ENCODE results near the gene SLC45A1.

The SLC45A1 gene

GRCh38 chr1:8321612-8322011 is 3.7 kb downstream of the SLC45A1 start:
- WGBS, 2 donors (ENCODE audit: extremely low coverage in 2 of 2, insufficient read length in 2 of 2, insufficient replicate concordance in 1 of 2) = 100% methylated on average over 2 of the region's 3 CpGs
- no peaks in the 10 kb centered on the region for H3K79me1 ChIP-seq (ENCODE audit: low read depth, low read length)
- H2BK15ac ChIP-seq (ENCODE audit: low read length) = no peak overlapping the region
- no peak overlapping the region for H2BK12ac ChIP-seq (ENCODE audit: low read length)
- no peaks in the 10 kb centered on the region for H3K36me3 ChIP-seq (replicated peaks in 1 of 2; ENCODE audit: control insufficient read depth in 2 of 2, insufficient read depth in 2 of 2, low read length in 2 of 2)
- no peaks in the 10 kb centered on the region for H3K9me3 ChIP-seq (replicated peaks in 1 of 2; ENCODE audit: control insufficient read depth in 2 of 2, insufficient read depth in 1 of 2, low read depth in 1 of 2, low read length in 2 of 2)
- H3K4me2 ChIP-seq (ENCODE audit: insufficient read depth, low read length, poor library complexity, severe bottlenecking) = no peak overlapping the region
- H4K8ac ChIP-seq (ENCODE audit: low read depth, low read length) = no peak overlapping the region
- no peak overlapping the region for H4K91ac ChIP-seq (ENCODE audit: low read depth, low read length, poor library complexity)
- H3K4me3 ChIP-seq (ENCODE audit: low read length in 2 of 2) = no peak overlapping the region
- peaks cover 3 to 6% of the 10 kb centered on the region in 2 donors for H3K4me1 ChIP-seq (ENCODE audit: control insufficient read depth in 2 of 2, insufficient read depth in 1 of 2, low read depth in 1 of 2, low read length in 2 of 2)
- no peak overlapping the region for H2BK120ac ChIP-seq (ENCODE audit: low read depth, low read length)
- no peak overlapping the region for H3K4ac ChIP-seq (ENCODE audit: low read length)
- no peak overlapping the region for H2BK5ac ChIP-seq (ENCODE audit: low read length)
- no peak overlapping the region for H2AK5ac ChIP-seq (ENCODE audit: low read depth, low read length)
- H3K27me3 ChIP-seq (ENCODE audit: control insufficient read depth in 3 of 3, insufficient read depth in 3 of 3, low read depth in 1 of 3, low read length in 3 of 3) = peaks cover 0 to 28% (median 9%) of the 10 kb centered on the region in 3 experiments
- no peak overlapping the region for H3K9ac ChIP-seq (ENCODE audit: low read depth, low read length, poor library complexity)
- no peak overlapping the region for H3K27ac ChIP-seq (replicated peaks; ENCODE audit: low read length)
- DNase-seq (ENCODE audit: low spot score) = no peak
- H3K18ac ChIP-seq (ENCODE audit: low read length) = no peak overlapping the region
- no peak overlapping the region for H3K14ac ChIP-seq (ENCODE audit: low read length)
- H3K23ac ChIP-seq (ENCODE audit: low read depth, low read length, poor library complexity) = no peak overlapping the region
- no peak overlapping the region for H2AFZ ChIP-seq (ENCODE audit: low read length)

GRCh38 chr1:8323706-8324105 is 5.8 kb downstream of the SLC45A1 start:
- DNase-seq (ENCODE audit: low spot score) = no peak
- no peaks in the 10 kb centered on the region for H3K79me1 ChIP-seq (ENCODE audit: low read depth, low read length)
- no peak overlapping the region for H4K91ac ChIP-seq (ENCODE audit: low read depth, low read length, poor library complexity)
- no peak overlapping the region for H3K14ac ChIP-seq (ENCODE audit: low read length)
- H2BK120ac ChIP-seq (ENCODE audit: low read depth, low read length) = no peak overlapping the region
- H3K9ac ChIP-seq (ENCODE audit: low read depth, low read length, poor library complexity) = no peak overlapping the region
- H2BK12ac ChIP-seq (ENCODE audit: low read length) = no peak overlapping the region
- H2AFZ ChIP-seq (ENCODE audit: low read length) = no peak overlapping the region
- H3K4me3 ChIP-seq (ENCODE audit: low read length in 2 of 2) = no peak overlapping the region
- no peak overlapping the region for H3K4me2 ChIP-seq (ENCODE audit: insufficient read depth, low read length, poor library complexity, severe bottlenecking)
- H3K4ac ChIP-seq (ENCODE audit: low read length) = no peak overlapping the region
- no peaks in the 10 kb centered on the region for H3K36me3 ChIP-seq (replicated peaks in 1 of 2; ENCODE audit: control insufficient read depth in 2 of 2, insufficient read depth in 2 of 2, low read length in 2 of 2)
- H2BK5ac ChIP-seq (ENCODE audit: low read length) = no peak overlapping the region
- peaks cover 0 to 9% (median 1%) of the 10 kb centered on the region in 3 experiments for H3K27me3 ChIP-seq (ENCODE audit: control insufficient read depth in 3 of 3, insufficient read depth in 3 of 3, low read depth in 1 of 3, low read length in 3 of 3)
- H3K9me3 ChIP-seq (replicated peaks in 1 of 2; ENCODE audit: control insufficient read depth in 2 of 2, insufficient read depth in 1 of 2, low read depth in 1 of 2, low read length in 2 of 2) = no peaks in the 10 kb centered on the region
- H2AK5ac ChIP-seq (ENCODE audit: low read depth, low read length) = no peak overlapping the region
- H3K23ac ChIP-seq (ENCODE audit: low read depth, low read length, poor library complexity) = no peak overlapping the region
- H4K8ac ChIP-seq (ENCODE audit: low read depth, low read length) = no peak overlapping the region
- H2BK15ac ChIP-seq (ENCODE audit: low read length) = no peak overlapping the region
- WGBS, 2 donors (ENCODE audit: extremely low coverage in 2 of 2, insufficient read length in 2 of 2, insufficient replicate concordance in 1 of 2) = no CpG with 5 or more reads among the region's 11 CpGs
- no peak overlapping the region for H3K27ac ChIP-seq (replicated peaks; ENCODE audit: low read length)
- peaks cover 0 to under 1% of the 10 kb centered on the region in 2 donors for H3K4me1 ChIP-seq (ENCODE audit: control insufficient read depth in 2 of 2, insufficient read depth in 1 of 2, low read depth in 1 of 2, low read length in 2 of 2)
- H3K18ac ChIP-seq (ENCODE audit: low read length) = no peak overlapping the region

GRCh38 chr1:8324176-8324810 is 6.4 kb downstream of the SLC45A1 start:
- no peak for DNase-seq (ENCODE audit: low spot score)
- Histone ChIP-seq H3K23ac (ENCODE audit: low read depth, low read length, poor library complexity) (no peak overlapping the region), H3K18ac (ENCODE audit: low read length) (peak overlapping the region; percentile 52), H3K36me3 (replicated peaks in 1 of 2; ENCODE audit: control insufficient read depth in 2 of 2, insufficient read depth in 2 of 2, low read length in 2 of 2) (no peaks in the 10 kb centered on the region), H2BK5ac (ENCODE audit: low read length) (no peak overlapping the region), H4K91ac (ENCODE audit: low read depth, low read length, poor library complexity) (no peak overlapping the region), H4K8ac (ENCODE audit: low read depth, low read length) (no peak overlapping the region), H3K4me2 (ENCODE audit: insufficient read depth, low read length, poor library complexity, severe bottlenecking) (no peak overlapping the region), H2BK12ac (ENCODE audit: low read length) (no peak overlapping the region), H3K4me3 (ENCODE audit: low read length in 2 of 2) (no peak overlapping the region), H3K9ac (ENCODE audit: low read depth, low read length, poor library complexity) (no peak overlapping the region), H2BK120ac (ENCODE audit: low read depth, low read length) (no peak overlapping the region), H3K4ac (ENCODE audit: low read length) (no peak overlapping the region), H3K14ac (ENCODE audit: low read length) (peak overlapping the region; percentile 78), H2BK15ac (ENCODE audit: low read length) (no peak overlapping the region), H3K27me3 (ENCODE audit: control insufficient read depth in 3 of 3, insufficient read depth in 3 of 3, low read depth in 1 of 3, low read length in 3 of 3) (peaks cover 0 to 5% (median 0%) of the 10 kb centered on the region in 3 experiments), H2AFZ (ENCODE audit: low read length) (no peak overlapping the region), H3K27ac (replicated peaks; ENCODE audit: low read length) (no peak overlapping the region), H3K9me3 (replicated peaks in 1 of 2; ENCODE audit: control insufficient read depth in 2 of 2, insufficient read depth in 1 of 2, low read depth in 1 of 2, low read length in 2 of 2) (no peaks in the 10 kb centered on the region), H3K79me1 (ENCODE audit: low read depth, low read length) (no peaks in the 10 kb centered on the region), H2AK5ac (ENCODE audit: low read depth, low read length) (no peak overlapping the region), H3K4me1 (ENCODE audit: control insufficient read depth in 2 of 2, insufficient read depth in 1 of 2, low read depth in 1 of 2, low read length in 2 of 2) (no peaks in the 10 kb centered on the region)
- no CpG with 5 or more reads among the region's 32 CpGs for WGBS, 2 donors (ENCODE audit: extremely low coverage in 2 of 2, insufficient read length in 2 of 2, insufficient replicate concordance in 1 of 2)

GRCh38 chr1:8325771-8326170 is 7.9 kb downstream of the SLC45A1 start:
- Histone ChIP-seq H2AFZ (ENCODE audit: low read length) (no peak overlapping the region), H2BK15ac (ENCODE audit: low read length) (no peak overlapping the region), H3K79me1 (ENCODE audit: low read depth, low read length) (no peaks in the 10 kb centered on the region), H2BK5ac (ENCODE audit: low read length) (no peak overlapping the region), H2BK12ac (ENCODE audit: low read length) (no peak overlapping the region), H3K4me3 (ENCODE audit: low read length in 2 of 2) (no peak overlapping the region), H3K36me3 (replicated peaks in 1 of 2; ENCODE audit: control insufficient read depth in 2 of 2, insufficient read depth in 2 of 2, low read length in 2 of 2) (no peaks in the 10 kb centered on the region), H3K9ac (ENCODE audit: low read depth, low read length, poor library complexity) (no peak overlapping the region), H3K27me3 (ENCODE audit: control insufficient read depth in 3 of 3, insufficient read depth in 3 of 3, low read depth in 1 of 3, low read length in 3 of 3) (no peaks in the 10 kb centered on the region), H3K18ac (ENCODE audit: low read length) (peak overlapping the region; percentile 50), H3K23ac (ENCODE audit: low read depth, low read length, poor library complexity) (no peak overlapping the region), H2AK5ac (ENCODE audit: low read depth, low read length) (no peak overlapping the region), H3K4me2 (ENCODE audit: insufficient read depth, low read length, poor library complexity, severe bottlenecking) (no peak overlapping the region), H4K91ac (ENCODE audit: low read depth, low read length, poor library complexity) (no peak overlapping the region), H2BK120ac (ENCODE audit: low read depth, low read length) (no peak overlapping the region), H3K4me1 (ENCODE audit: control insufficient read depth in 2 of 2, insufficient read depth in 1 of 2, low read depth in 1 of 2, low read length in 2 of 2) (no peaks in the 10 kb centered on the region), H3K27ac (replicated peaks; ENCODE audit: low read length) (no peak overlapping the region), H3K4ac (ENCODE audit: low read length) (no peak overlapping the region), H3K9me3 (replicated peaks in 1 of 2; ENCODE audit: control insufficient read depth in 2 of 2, insufficient read depth in 1 of 2, low read depth in 1 of 2, low read length in 2 of 2) (no peaks in the 10 kb centered on the region), H4K8ac (ENCODE audit: low read depth, low read length) (no peak overlapping the region), H3K14ac (ENCODE audit: low read length) (no peak overlapping the region)
- DNase-seq (ENCODE audit: low spot score) = no peak
- WGBS, 2 donors (ENCODE audit: extremely low coverage in 2 of 2, insufficient read length in 2 of 2, insufficient replicate concordance in 1 of 2) = no CpG with 5 or more reads among the region's 21 CpGs

Measured in neuronal stem cell (in vitro differentiated cells).